ENCODE results near the gene ZSCAN20.

GRCh38 chr1:33454646-33455282 is 17.7 kb upstream of the ZSCAN20 start:
- TF ChIP-seq CTCF (IDR thresholded peaks at IDR 0.05): no peak
- no peak for TF ChIP-seq POLR2A (IDR thresholded peaks at IDR 0.05)

All from uterus (tissue), 2 donors.